HepG2 (cell line): ENCODE measurements around the gene TMCO4. TPM values are rescaled to one million over a fixed set of nuclear protein-coding genes. Genes with fewer than 3 reads are reported as not detected.

ENCODE experiments used
- AKAP8 ChIP-seq: sonication (generic); formaldehyde crosslinking; IDR thresholded peaks from 2 replicates; pipeline ENCODE4 v1.5.1; 2020; ENCODE audit warnings: mild to moderate bottlenecking, missing genetic modification reagents
- CBFB ChIP-seq: sonication (generic); formaldehyde crosslinking; IDR thresholded peaks from 2 replicates; pipeline ENCODE4 v1.4.0; 2020; ENCODE audit warnings: missing genetic modification reagents
- EED ChIP-seq: sonication (generic); formaldehyde crosslinking; IDR thresholded peaks from 2 replicates; pipeline ENCODE4 v1.5.0; 2020; ENCODE audit warnings: mild to moderate bottlenecking, missing genetic modification reagents
- GATA4 ChIP-seq: sonication (generic); IDR thresholded peaks from 2 replicates; pipeline ENCODE4 v1.6.1; 2016; ENCODE audit warnings: antibody characterized with exemption, low read depth, borderline replicate concordance
- HDAC1 ChIP-seq: sonication (generic); formaldehyde crosslinking; IDR thresholded peaks from 2 replicates; pipeline ENCODE4 v1.5.1; 2020; ENCODE audit warnings: mild to moderate bottlenecking, missing genetic modification reagents
- KMT2A ChIP-seq: sonication (generic); formaldehyde crosslinking; IDR thresholded peaks from 2 replicates; pipeline ENCODE4 v1.4.0; 2020; ENCODE audit warnings: missing genetic modification reagents
- MBNL3 ChIP-seq: fragments of 250-450 bp; sonication (Bioruptor Pico); conservative IDR thresholded peaks from 2 replicates; pipeline ENCODE4 v1.8.0; 2022; ENCODE audit warnings: mild to moderate bottlenecking, inconsistent platforms
- PAX8 ChIP-seq: sonication (generic); formaldehyde crosslinking; IDR thresholded peaks from 2 replicates; pipeline ENCODE4 v1.8.0; 2022; ENCODE audit warnings: mild to moderate bottlenecking, missing genetic modification reagents, borderline replicate concordance
- RORA ChIP-seq: sonication (generic); formaldehyde crosslinking; IDR thresholded peaks from 2 replicates; pipeline ENCODE4 v1.5.0; 2020; ENCODE audit warnings: mild to moderate bottlenecking, missing genetic modification reagents, moderate library complexity
- RXRA ChIP-seq: sonication (generic); formaldehyde crosslinking; IDR thresholded peaks from 2 replicates; pipeline ENCODE4 v1.5.1; 2020; ENCODE audit warnings: missing genetic modification reagents
- SIX1 ChIP-seq: sonication (generic); formaldehyde crosslinking; IDR thresholded peaks from 2 replicates; pipeline ENCODE4 v1.4.0; 2020; ENCODE audit warnings: missing genetic modification reagents, borderline replicate concordance
- SMARCC2 ChIP-seq: fragments of 450-650 bp; IDR thresholded peaks from 2 replicates; pipeline ENCODE4 v1.6.1; 2017; ENCODE audit warnings: antibody characterized with exemption, mild to moderate bottlenecking
- SRSF9 ChIP-seq: fragments of 200-400 bp; formaldehyde crosslinking; IDR thresholded peaks from 2 replicates; pipeline ENCODE4 v1.6.1; 2018; ENCODE audit warnings: borderline replicate concordance, mild to moderate bottlenecking, low read depth, low read length; ENCODE audit not compliant: insufficient read depth, poor library complexity, severe bottlenecking
- SUZ12 ChIP-seq: fragments of 150-350 bp; IDR thresholded peaks from 2 replicates; pipeline ENCODE4 v1.6.1; 2014; ENCODE audit warnings: low read depth, low read length
- TMF1 ChIP-seq: sonication (generic); formaldehyde crosslinking; IDR thresholded peaks from 2 replicates; pipeline ENCODE4 v1.8.1; 2022; ENCODE audit warnings: low read depth, missing genetic modification reagents
- ZMYM4 ChIP-seq: sonication (generic); formaldehyde crosslinking; IDR thresholded peaks from 2 replicates; pipeline ENCODE4 v1.8.1; 2023; ENCODE audit warnings: mild to moderate bottlenecking, missing genetic modification reagents
- ZNF282 ChIP-seq: fragments of 450-650 bp; IDR thresholded peaks from 2 replicates; pipeline ENCODE4 v1.6.1; 2018; ENCODE audit not compliant: partially characterized antibody
- ZNF563 ChIP-seq: sonication (generic); formaldehyde crosslinking; IDR thresholded peaks from 2 replicates; pipeline ENCODE4 v1.8.0; 2022; ENCODE audit warnings: mild to moderate bottlenecking, moderate library complexity, missing genetic modification reagents
- ZNF816 ChIP-seq: sonication (generic); formaldehyde crosslinking; IDR thresholded peaks from 2 replicates; pipeline ENCODE4 v1.8.0; 2022; ENCODE audit warnings: missing genetic modification reagents, mild to moderate bottlenecking, borderline replicate concordance
- polyA plus RNA-seq, 8 experiments: library from polyadenylated mRNA; depleted of rRNA in 3 of 8; stranded (reverse) in 7 of 8; unstranded in 1 of 8; fragments of >200 nt; fragmentation: Illumina TruSeq in 4 of 8; extraction: Trizol in 4 of 8; gene quantifications; 2 replicates each; pipeline versions ENCODE4 v1.2.1 to v1.2.3, GENCODE V29; 2011 to 2016; ENCODE audit warnings: low read depth in 4 of 8, missing spikeins in 1 of 8, mixed read lengths in 1 of 8; ENCODE audit not compliant: insufficient read depth in 1 of 8
- total RNA-seq, 5 experiments: library from RNA; depleted of rRNA; stranded (reverse); fragments of >200 nt; fragmentation: Illumina TruSeq; extraction: Trizol; gene quantifications; 2 replicates each; pipeline ENCODE4 v1.2.3, GENCODE V29; 2016; ENCODE audit warnings: low read depth in 1 of 5
- TF ChIP-seq, protein P1 (sequence below): IDR thresholded peaks from 2 replicates; pipeline ENCODE4 v1.6.1; 2016; ENCODE audit warnings: control low read depth
- TF ChIP-seq, protein P2 (sequence below): sonication (generic); formaldehyde crosslinking; IDR thresholded peaks from 2 replicates; pipeline ENCODE4 v1.5.0; 2020; ENCODE audit warnings: missing genetic modification reagents
- TF ChIP-seq, protein P3 (sequence below): sonication (generic); formaldehyde crosslinking; IDR thresholded peaks from 2 replicates; pipeline ENCODE4 v1.8.0; 2022; ENCODE audit warnings: mild to moderate bottlenecking, missing genetic modification reagents
- TF ChIP-seq, protein P4 (sequence below): sonication (generic); formaldehyde crosslinking; IDR thresholded peaks from 2 replicates; pipeline ENCODE4 v1.8.1; 2022; ENCODE audit warnings: mild to moderate bottlenecking, missing genetic modification reagents
- TF ChIP-seq, protein P5 (sequence below): sonication (generic); formaldehyde crosslinking; IDR thresholded peaks from 2 replicates; pipeline ENCODE4 v1.5.1; 2020; ENCODE audit warnings: missing genetic modification reagents, mild to moderate bottlenecking, borderline replicate concordance

Gene TMCO4
- total and polyA plus RNA-seq, 2 of the 13 experiments (the other 11 are each of a cell fraction or from before 2014, with no cell fraction given): 2.1 to 4.1 TPM

DNA sequence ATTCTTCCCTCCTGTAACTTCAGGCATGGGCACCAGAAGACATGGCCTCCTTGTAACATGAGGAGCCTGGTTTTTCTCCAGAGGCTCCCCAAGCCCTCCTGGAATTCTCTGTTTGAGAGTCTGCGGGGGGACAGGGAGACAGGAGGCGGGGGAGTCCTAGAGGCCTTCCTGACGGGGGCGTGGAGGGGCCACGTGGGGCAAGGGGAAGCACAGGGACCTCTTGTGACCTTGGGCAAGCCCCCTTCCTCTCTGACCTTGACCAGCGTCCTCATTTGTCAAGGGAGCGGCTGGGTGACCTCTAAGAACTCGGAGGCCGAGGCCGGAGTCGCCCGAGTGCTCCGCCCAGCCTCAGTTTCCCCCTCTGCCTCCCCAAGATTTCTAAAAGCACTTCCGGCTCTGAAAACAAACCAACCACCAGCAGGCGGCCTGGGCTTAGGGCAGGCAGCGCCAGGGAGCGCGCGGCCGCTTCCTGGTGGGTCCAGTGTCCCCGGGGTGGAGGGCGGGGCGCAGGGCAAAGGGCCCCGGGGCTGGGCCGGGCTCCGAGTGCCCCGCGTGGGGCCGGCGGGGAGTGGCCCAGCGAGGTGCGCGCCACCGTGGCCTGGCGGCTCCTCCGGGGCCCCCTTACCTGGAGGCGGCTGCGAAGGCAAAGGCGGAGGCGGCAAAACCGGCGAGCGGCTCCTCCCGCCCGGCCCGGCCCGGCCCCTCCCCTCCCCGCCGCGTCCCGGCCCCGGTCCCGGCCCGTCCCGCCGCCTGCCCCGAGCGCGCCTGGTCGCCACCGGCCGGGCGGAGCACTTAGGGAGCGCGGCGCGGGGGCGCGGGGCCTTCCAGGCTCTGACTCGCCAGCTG is at the start of gene TMCO4 (continued):
- no peak for TF ChIP-seq GATA4
- TF ChIP-seq, protein P1, sequence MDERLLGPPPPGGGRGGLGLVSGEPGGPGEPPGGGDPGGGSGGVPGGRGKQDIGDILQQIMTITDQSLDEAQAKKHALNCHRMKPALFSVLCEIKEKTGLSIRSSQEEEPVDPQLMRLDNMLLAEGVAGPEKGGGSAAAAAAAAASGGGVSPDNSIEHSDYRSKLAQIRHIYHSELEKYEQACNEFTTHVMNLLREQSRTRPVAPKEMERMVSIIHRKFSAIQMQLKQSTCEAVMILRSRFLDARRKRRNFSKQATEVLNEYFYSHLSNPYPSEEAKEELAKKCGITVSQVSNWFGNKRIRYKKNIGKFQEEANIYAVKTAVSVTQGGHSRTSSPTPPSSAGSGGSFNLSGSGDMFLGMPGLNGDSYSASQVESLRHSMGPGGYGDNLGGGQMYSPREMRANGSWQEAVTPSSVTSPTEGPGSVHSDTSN: no peak
- no peak; the same call in 1 of the 2 replicates for TF ChIP-seq HDAC1 (CRISPR knock-in tag)
- no peak for TF ChIP-seq RORA (CRISPR knock-in tag)
- TF ChIP-seq AKAP8 (CRISPR knock-in tag): no peak
- TF ChIP-seq MBNL3: no peak
- no peak for TF ChIP-seq SRSF9
- TF ChIP-seq SUZ12: no peak
- TF ChIP-seq ZNF816 (CRISPR knock-in tag): no peak
- TF ChIP-seq KMT2A (CRISPR knock-in tag): no peak
- TF ChIP-seq, protein P2, sequence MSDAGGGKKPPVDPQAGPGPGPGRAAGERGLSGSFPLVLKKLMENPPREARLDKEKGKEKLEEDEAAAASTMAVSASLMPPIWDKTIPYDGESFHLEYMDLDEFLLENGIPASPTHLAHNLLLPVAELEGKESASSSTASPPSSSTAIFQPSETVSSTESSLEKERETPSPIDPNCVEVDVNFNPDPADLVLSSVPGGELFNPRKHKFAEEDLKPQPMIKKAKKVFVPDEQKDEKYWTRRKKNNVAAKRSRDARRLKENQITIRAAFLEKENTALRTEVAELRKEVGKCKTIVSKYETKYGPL (CRISPR knock-in tag): no peak
- no peak for TF ChIP-seq SMARCC2
- TF ChIP-seq RXRA (CRISPR knock-in tag): no peak
- TF ChIP-seq ZNF563 (CRISPR knock-in tag): no peak
- no peak for TF ChIP-seq CBFB (CRISPR knock-in tag)
- TF ChIP-seq, protein P3, sequence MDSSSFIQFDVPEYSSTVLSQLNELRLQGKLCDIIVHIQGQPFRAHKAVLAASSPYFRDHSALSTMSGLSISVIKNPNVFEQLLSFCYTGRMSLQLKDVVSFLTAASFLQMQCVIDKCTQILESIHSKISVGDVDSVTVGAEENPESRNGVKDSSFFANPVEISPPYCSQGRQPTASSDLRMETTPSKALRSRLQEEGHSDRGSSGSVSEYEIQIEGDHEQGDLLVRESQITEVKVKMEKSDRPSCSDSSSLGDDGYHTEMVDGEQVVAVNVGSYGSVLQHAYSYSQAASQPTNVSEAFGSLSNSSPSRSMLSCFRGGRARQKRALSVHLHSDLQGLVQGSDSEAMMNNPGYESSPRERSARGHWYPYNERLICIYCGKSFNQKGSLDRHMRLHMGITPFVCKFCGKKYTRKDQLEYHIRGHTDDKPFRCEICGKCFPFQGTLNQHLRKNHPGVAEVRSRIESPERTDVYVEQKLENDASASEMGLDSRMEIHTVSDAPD (CRISPR knock-in tag): no peak
- TF ChIP-seq TMF1: no peak
- TF ChIP-seq PAX8 (CRISPR knock-in tag): no peak
- TF ChIP-seq, protein P4, sequence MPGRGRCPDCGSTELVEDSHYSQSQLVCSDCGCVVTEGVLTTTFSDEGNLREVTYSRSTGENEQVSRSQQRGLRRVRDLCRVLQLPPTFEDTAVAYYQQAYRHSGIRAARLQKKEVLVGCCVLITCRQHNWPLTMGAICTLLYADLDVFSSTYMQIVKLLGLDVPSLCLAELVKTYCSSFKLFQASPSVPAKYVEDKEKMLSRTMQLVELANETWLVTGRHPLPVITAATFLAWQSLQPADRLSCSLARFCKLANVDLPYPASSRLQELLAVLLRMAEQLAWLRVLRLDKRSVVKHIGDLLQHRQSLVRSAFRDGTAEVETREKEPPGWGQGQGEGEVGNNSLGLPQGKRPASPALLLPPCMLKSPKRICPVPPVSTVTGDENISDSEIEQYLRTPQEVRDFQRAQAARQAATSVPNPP (CRISPR knock-in tag): no peak
- no peak for TF ChIP-seq EED (CRISPR knock-in tag)
- no peak for TF ChIP-seq SIX1 (CRISPR knock-in tag)
- no peak for TF ChIP-seq ZNF282
- TF ChIP-seq ZMYM4 (CRISPR knock-in tag): peak; percentile 35; the same call in 1 of the 2 replicates
- TF ChIP-seq, protein P5, sequence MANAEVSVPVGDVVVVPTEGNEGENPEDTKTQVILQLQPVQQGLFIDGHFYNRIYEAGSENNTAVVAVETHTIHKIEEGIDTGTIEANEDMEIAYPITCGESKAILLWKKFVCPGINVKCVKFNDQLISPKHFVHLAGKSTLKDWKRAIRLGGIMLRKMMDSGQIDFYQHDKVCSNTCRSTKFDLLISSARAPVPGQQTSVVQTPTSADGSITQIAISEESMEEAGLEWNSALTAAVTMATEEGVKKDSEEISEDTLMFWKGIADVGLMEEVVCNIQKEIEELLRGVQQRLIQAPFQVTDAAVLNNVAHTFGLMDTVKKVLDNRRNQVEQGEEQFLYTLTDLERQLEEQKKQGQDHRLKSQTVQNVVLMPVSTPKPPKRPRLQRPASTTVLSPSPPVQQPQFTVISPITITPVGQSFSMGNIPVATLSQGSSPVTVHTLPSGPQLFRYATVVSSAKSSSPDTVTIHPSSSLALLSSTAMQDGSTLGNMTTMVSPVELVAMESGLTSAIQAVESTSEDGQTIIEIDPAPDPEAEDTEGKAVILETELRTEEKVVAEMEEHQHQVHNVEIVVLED (CRISPR knock-in tag): no peak
